ENCODE data around the gene CLTC.

The CLTC gene

DNA sequence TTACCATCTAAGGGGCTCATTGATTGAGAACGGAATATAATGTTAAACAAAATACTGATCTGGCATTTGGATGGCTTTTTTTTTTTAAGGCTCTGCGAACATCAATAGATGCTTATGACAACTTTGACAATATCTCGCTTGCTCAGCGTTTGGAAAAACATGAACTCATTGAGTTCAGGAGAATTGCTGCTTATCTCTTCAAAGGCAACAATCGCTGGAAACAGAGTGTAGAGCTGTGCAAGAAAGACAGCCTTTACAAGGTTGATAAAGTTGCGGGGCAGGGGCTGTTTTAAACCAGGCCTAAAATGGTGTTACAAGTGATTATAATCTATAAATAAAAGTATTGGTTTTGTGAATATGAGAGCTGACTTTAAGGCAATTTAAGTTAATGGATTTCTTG is 65.3 kb downstream of the CLTC start:
- DNase-seq (ENCODE audit: low read depth): no peak

DNA sequence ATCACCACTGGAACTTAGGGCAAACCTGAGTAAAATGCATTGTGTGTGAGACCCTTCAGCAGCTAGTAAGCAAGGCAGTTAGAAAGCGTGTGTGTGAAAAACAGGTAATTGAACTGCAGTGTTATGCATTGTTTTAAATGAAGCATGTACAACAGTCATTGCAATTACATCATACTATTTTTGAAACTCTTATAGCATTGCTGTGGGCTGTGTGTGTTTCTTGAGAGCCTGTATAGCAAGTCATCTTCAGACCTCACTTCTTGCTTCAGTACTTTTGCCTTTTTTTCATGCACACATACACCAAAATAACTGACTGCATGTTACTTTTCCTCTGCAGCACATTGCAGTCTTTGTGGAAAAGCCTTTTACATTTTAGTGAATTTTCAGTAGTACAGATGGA is 68.3 kb downstream of the CLTC start:
- DNase-seq (ENCODE audit: low read depth): no peak

DNA sequence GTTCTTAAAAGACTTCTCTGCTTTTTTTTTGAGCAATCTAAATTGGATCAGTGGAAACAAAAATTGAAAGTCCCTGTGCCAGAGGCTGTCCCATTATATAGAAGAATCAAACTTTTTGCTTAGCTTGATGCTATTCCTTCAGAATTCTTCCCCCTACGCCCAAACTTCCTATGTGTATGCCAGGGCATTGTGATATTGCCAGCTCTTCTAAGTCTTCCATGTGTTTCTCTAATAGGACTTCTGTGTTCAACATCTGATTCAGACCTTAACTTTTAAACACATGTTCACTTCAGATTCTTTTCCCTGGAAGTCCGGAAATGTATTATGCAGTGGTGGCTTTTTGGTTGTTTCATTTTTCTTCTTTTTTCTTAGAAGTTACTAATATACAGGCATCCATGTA is 68.8 kb downstream of the CLTC start:
- DNase-seq (ENCODE audit: low read depth): no peak

DNA sequence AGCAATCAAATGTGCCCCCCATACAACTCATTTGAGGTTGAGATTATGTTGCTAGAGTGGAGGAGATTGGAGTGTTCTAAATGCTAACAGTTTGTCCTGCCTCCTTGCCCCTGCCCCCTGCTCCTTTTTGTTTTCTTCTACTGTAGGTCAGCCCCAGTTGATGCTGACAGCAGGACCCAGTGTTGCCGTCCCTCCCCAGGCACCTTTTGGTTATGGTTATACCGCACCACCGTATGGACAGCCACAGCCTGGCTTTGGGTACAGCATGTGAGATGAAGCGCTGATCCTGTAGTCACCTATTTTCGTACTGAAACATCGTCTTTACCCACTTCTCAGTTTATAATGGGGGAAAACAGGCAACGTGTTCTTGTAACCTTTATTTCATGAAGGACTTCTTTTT is 73.9 kb downstream of the CLTC start:
- no peak for DNase-seq (ENCODE audit: low read depth)

DNA sequence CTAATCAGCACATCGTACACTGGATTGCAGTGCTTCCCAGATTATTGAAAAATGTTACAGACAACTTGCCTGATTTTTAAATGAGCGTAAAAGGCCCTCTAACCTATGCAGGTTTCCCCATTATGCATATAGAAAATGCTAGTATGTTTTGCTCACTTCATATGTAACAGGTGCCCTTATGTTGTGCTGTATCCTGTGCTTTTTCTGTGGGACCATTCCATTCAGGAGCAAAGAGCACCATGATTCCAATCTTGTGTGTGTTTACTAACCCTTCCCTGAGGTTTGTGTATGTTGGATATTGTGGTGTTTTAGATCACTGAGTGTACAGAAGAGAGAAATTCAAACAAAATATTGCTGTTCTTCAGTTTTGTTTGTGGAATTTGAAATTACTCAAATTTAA is 74.6 kb downstream of the CLTC start:
- no peak for DNase-seq (ENCODE audit: low read depth)

DNA sequence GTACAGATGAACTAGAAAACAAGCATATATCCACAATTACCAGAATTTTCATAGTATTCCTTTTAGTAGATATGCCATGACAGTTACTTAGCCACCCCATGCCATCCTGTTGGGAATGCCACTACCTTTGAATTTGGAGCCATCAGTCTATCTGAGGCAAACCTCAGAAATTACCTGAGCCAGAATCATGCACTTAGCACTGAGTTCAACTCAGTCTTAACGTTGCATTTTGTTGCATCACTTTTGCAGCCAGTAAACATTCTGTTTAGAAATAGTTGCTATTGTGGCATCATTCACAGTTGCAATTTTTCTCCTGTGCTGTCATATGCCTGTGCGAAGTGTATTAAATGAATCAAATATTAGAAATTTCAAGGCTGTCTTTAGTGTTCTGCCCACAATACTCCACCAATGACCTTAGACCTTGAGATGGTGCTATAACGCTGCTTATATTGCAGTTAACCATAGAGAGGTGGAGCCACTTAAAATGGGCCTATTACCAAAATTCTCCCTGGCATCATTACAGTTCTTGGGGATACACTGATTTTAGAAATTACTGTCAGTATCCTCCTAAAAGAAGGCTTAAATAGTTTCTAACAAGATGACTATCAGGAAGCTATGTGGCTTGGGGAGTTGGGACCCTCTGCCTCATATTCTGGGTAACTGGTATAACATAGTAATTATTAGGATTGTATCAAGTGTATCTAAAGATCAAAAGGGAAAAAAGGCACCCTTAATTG is 76.4 kb downstream of the CLTC start:
- DNase-seq (ENCODE audit: low read depth): no peak

DNA sequence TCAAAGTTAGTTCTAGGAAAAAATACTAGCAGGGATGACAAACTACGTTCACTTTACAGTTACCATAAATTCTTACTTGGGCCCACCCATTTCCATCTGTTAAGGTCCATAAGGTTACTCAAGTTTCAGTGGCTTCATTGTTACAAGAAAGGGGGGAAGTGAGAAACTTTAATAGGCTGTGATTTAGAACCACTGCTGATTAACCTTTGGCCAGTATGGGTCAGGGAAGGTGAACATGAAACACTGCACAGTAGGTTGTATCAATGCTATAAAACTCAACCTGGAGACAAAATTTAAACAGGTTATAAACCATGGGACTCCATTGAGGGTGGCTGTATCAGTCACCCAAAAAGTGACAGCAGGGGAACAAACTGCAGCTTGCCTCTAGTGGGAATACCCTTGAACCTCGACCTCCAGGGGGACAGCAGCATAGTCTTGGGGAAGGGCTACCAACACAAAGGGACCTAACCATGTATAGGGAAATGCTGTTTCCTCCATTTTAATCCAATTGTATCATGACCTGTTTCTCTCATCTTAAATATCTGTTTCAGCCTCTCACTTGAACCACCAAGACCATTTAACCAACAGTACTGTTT is 77.1 kb downstream of the CLTC start:
- DNase-seq (ENCODE audit: low read depth): no peak

DNA sequence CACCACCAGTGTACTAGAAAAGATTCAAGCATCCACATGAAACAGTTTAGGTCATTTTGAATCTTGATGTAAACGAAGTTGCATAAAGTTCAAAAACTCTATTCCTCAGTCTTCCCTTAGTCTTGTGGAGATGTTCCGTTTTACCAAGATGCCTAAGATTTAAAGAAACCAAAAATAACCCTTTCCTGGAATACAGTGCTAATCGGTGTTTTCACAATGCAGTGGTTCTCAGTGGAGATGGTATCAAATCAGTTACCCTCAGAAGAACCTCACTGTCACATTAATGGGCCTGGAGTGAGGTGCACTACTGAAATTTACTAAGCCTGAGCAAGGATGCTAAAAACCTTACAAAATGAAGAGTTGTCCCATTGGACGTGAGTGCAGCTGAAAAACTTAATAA is 78.4 kb downstream of the CLTC start:
- DNase-seq (ENCODE audit: low read depth): no peak

DNA sequence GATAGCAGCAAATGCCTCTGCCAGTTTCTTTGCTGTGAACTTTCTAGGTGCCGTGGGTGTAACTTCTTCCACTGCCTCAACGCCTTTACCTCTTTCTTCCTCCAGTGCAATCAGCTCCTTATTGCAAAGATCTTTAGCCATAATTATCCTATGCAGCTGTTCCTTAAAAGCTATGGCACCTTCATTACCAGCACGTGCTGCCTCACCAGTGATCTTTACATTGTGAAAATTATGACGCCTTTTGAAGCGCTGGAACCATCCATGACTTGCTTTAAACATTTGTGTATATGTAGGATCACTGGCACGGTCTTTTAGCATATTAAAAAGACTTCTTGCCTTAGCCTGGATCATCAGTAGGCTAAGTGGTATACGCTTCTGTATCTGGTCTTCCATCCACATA is 79.5 kb downstream of the CLTC start:
- no peak for DNase-seq (ENCODE audit: low read depth)

DNA sequence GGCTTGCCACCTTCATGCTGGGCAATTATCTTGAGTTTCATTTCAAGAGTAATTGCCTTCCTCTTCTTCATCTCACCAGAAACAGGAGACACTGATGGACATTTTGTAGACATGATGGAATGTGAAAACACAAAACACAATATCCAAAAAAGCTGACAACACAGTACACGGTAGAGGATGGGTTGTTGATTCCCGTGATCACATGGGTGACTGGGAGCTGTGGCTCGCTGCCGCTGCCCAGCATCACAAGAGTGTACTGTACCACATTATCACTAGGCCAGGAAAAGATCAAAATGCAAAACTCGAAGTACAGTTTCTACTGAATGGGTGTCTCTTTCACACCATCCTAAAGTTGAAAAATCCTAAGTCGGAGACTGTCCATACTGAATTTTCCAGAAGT is 80.1 kb downstream of the CLTC start:
- no peak for DNase-seq (ENCODE audit: low read depth)

DNA sequence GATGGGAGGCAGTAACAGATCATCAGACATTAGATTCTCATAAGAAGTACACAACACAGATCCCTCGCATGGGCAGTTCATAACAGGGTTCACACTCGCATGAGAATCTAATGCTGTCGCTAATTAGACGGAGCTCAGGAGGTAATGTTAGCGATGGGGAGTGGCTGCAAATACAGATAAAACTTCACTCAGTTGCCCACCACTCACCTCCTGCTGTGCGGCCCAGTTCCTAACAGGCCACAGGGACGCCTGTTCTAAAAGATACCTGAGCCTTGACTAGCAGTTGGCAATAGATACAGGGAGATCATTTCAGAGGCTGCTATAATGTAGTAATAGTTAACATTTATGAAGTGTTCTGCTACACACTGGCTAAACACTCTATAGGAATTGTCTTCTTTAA is 82.6 kb downstream of the CLTC start:
- no peak for DNase-seq (ENCODE audit: low read depth)

DNA sequence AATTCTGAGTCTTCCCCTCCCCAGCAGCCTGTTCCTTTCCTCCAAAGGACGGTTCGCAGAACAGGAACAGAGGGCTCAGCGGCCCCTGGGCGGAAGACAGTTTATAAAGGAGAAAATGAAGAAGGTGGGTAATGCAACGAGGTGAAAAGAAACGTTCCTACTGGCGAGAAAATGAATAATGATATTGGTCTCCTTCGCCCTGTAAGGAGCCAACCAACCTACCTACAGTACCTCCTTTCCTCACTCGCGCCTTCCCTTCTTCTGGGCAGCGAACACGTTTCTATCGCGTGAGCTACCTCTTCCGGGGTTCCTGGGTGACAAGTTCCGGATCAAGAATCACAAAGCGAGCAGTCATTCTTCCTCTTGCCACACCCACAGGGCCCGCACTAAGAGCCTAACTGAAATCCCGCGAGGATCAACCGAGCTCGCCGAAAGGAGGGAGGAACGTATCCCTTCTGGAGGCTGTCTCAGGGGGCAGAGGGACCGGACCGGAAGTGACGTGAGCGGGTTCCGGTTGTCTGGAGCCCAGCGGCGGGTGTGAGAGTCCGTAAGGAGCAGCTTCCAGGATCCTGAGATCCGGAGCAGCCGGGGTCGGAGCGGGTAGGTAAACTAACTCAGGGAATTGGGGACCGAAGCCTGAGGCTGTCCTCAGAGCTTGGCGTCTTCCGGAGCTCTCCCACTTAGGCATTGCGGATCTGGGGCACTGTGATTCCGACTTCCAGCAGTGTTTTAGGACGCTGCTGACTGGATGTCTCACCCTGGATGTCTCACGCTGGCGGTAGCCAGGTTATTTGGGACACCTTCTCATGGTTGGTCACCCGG is 87.7 kb downstream of the CLTC start, which contains the start of the genes PTRH2 and VMP1:
Gene PTRH2 (minus strand): TSS at position 282 of the 822 bp plus-strand sequence. CDS start 9,452 bp downstream, outside the sequence.
Gene VMP1 (plus strand): TSS at position 506 of the 822 bp plus-strand sequence. CDS start 23,793 bp downstream, outside the sequence.
- DNase-seq (ENCODE audit: low read depth): peak; percentile 85

DNA sequence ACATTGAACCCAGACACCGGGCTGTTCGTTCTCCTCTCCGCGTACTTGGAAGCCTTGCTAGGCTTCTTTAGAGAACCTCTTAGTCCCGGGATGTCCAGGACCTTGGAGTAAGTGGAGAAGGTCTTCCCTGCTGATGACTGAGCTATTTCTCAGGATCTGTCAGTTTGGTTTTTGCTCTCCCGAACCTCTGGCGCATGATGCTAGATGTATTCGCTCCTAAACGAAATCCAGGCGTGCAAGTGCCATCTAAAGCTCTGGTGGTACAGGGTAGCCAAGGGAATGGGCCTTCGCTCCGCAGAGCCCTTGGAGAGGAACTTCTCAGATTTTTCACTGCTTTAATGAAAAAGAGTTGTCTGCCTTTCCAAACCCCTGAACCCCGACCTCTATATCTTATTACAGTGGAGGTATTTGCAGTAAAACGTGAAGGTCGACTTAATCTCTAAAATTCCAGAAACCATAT is 88.3 kb downstream of the CLTC start:
- DNase-seq (ENCODE audit: low read depth): no peak

DNA sequence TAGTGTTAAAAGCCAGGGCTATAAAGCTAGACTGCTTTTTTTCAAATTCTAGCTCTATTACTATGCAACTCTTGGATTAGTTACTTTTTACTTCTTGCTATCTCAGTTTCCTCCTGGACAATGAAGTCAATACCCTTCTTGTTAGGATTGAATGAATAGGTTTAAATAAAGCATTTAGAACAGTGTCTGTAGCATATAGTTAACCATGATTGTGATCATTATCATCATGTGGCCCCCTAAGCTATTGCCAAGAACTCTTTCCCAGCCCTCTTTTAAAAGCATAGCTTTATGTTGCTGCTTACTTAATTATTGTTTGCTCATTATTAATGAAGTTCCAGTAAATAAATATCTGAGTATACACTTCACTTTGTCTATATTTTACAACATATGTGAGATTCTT is 92.2 kb downstream of the CLTC start:
- no peak for DNase-seq (ENCODE audit: low read depth)

DNA sequence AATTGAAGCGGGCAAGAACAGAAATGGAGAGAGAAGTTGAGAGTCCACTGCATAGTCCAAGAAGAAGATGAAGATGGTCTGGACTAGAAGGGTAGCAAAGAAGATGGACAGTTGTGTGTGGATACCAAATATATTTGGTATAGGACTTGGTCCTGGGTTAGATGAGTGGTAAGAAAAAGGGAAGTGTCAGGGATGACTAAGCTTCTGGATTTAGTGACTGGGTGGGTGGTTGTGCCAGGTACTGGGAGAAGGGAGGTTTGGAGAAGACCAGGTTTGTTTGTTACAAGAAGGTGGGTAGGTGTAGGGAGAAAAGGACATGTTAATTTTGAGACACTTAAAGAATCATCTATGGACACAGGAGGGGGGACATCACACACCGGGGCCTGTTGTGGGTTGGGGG is 93.2 kb downstream of the CLTC start:
- no peak for DNase-seq (ENCODE audit: low read depth)

DNA sequence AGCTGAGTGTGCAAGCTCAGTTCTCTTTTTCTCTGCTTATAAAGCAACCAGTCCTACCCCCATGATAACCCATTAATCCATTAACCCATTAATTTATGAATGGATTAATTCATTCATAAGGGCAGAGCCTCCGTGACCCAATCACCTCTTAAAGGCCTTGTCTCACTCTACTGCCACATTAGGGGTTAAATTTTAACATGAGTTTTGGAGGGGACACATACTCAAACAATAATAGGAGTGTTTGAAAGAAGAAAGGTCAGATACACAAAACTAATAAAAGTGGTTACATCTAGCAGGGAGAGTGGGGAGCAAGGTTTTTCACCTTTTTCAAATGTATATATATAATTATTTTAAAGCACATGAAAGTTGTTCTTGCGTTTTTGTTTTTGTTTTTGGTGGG is 94.6 kb downstream of the CLTC start:
- DNase-seq (ENCODE audit: low read depth): no peak

DNA sequence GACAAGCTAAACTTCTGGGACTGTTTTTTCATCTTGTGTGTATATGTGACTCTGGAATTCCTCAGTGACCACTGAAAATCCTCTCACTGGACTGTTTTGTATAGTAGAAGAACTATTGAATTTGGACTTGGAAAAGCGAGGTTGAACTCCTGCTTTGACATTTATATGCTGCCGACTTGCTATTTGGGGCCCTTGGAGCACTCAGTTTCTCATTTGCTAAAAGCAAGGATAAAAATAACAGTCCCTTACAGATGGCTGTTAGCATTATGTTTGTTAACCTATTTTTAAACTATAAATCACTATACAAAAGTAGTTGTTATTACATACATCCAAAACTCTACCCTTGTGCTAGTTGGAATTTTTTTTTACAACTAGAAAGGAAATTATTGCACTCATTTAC is 96.7 kb downstream of the CLTC start:
- no peak for DNase-seq (ENCODE audit: low read depth)

DNA sequence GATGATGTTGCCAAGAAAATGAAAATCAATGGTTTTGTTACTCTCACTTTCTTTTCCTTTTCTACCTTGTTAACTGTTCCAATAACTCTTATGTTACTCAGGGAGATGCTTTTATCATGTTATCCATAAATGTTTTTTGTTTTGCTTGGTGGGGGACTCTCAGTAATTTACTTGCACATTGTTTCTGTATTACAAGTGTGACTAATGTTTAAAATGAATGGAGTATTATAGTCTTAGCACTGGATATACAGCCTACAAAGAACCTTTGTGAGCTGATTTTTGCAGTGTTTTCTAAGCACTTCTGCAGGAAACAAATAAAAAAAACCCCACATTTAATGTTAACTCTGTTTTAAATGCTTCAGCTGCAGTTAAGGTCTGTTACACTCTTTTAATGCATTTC is 99.8 kb downstream of the CLTC start:
- DNase-seq (ENCODE audit: low read depth): no peak

DNA sequence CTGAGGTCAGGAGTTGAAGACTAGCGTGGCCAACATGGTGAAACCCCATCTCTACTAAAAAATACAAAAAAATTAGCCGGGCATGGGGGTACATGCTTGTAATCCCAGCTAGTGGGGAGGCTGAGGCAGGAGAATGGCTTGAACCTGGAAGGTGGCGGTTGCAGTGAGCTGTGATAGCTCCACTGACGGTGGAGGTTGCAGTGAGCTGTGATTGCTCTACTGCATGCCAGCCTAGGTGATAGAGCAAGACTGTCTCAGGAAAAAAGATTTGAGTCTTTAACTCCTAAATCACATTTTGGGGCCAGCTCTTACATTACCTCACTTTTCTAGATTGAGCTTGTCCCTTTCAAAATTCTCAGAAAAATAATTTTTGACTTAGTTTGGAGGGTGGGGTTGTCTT is 102.9 kb downstream of the CLTC start:
- no peak for DNase-seq (ENCODE audit: low read depth)

DNA sequence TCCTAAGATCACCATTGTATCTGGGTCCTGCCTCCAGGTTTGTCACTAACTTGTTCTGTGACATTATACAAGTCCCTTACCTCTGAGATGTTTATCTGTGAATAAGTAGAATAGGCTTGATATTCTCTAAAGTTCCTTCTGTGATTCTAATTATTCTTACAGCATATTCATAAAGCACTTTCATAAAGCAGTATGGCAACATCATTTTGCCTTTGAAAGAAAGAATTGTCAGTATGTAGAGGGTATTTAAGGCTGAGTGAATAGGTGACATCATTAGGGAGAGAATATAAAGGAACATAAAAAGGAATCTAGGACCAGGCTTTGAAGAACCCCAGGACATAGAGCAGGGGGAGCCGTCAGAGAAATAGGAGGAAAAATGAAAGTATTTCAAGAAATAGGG is 103.3 kb downstream of the CLTC start:
- DNase-seq (ENCODE audit: low read depth): no peak

DNA sequence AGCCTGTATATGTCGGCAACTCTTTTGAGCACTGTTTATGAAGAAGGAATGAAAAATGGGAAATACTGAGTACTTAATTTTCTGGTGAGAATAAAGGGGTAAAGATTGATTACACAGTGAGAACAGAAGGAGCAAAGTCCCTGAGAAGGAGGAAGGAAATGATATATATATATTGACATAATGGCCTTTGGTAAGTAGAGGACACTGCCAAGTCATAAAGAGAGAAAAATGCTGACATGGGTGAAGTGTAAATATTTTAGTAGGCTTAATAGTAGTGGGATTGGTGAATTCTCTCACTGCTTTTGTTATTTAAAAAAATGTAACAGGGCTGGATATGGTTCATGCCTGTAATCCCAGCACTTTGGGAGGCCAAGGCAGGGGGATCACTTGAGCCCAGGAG is 103.9 kb downstream of the CLTC start:
- no peak for DNase-seq (ENCODE audit: low read depth)

DNA sequence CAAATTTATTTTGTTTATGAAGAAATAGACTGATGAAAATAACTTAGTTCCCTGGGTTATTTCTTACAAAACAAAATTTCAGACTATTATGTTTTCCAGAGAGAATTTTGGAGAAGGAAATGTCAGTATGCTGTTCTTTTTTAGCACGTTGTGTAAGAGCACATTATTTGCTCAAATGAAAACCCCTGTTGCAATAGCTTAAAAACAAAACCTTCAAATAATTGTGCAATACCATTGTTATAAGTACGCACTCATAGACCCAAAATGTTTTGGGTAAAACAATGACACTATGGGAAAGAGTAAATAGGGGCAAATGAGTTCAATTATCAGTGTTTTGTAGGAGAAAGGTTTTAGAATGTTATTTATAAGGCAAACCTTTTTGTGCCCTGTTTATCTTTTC is 106.0 kb downstream of the CLTC start:
- DNase-seq (ENCODE audit: low read depth): no peak
